HG03457 (cell line): ENCODE measurements around the gene MMP10.

Experiments used
- ATAC-seq: cut with Tn5 transposase; IDR thresholded peaks from one replicate; pipeline ENCODE4 v1.9.1; 2021; ENCODE audit warnings: moderate number of reproducible peaks; ENCODE audit not compliant: unreplicated experiment

MMP10 gene

DNA sequence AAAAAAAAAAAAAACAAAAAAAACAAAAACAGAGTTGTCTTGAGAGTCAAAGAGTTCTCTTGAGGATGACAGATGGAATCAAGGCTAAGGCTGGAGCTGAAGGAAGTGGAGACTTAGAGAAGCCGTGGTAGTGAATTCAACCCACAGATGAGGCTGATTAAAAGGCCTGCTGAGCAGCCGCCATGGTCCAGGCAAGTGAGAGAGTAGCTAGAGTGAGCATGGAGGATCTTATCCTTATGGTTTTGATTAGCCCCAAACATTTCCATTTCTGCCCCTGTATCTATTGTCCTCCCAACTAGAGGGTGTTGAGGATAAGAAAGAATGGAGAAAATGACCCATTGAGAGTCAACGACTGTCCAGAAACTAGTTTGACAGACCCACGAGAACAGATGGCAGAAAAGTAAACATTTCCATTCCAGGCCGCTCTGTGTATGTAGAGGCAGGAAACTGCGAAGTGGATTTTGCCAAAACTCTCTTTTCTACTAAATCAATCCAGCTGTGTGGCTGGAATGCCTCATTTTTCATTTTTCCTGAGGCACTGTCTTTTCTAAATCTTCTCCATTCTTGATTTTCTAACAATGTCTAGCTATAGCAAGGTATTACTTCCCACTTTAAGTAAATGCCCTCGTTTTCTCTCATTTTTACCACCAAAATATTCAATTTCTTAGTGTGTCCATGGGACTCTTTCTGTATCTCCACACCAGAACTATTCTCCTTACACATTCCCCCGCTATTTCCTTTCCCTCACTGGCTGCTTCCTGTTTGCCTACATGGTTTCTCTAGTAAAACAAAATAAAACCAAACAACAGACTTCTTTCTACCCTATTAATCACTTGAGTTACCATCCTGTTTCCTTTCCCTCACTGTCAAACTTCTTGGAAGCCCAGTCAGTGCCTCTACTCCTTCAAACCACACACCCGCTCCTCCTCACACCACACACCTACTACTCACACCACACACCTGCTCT, 50.3 kb downstream of the MMP10 start:
- no peak for ATAC-seq

DNA sequence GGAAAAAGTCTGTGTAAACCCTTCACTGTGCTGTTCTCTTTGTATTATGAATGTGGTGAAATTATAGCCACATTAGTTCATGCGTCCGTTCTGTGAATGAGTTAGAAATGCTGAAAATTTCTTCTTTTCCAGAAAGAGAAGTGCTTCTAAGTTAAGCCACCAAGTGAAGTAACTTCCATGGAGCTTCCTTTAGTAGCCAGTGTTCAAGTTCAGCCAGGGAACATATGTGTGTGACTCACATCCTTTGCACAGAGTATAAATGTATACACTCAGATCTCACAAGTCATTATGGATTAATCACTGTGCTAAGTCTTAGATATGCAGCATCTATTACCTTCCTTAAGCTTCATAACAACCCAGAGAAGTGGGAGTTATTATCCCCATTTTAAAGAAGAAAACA, 52.5 kb downstream of the MMP10 start:
- ATAC-seq = no peak

DNA sequence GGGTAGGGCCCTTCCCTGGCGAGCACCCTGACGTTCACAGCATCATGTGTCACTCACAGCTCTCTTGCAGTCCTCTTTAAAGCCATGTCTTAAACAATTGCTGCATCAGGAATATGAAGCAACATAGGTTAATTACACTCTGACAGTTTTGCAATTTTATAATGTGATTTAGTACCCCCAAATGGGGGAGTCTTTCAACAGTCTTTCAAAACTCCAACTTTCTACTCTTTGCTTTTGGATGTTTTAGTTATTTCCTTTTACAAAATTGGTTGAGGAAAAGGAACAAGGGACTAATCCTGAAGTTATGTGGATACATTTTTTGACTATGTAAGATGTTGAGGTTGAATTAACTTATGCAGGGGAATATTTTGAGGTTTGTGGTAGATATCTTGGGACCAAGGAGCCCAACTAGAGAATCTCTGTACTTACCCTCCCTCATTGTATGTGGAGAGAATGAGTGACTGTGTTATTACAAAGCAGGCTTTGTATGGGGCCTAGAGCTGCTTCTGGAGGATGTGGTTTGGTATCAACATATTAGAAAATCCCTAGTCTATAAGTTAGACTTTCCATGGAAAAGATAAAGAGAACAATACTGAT, 55.4 kb downstream of the MMP10 start, which contains the start of gene MMP8:
MMP8 (minus strand) TSS at position 51 of the 597 bp plus-strand sequence. CDS start 99 bp downstream, outside the sequence.
- ATAC-seq = no peak

DNA sequence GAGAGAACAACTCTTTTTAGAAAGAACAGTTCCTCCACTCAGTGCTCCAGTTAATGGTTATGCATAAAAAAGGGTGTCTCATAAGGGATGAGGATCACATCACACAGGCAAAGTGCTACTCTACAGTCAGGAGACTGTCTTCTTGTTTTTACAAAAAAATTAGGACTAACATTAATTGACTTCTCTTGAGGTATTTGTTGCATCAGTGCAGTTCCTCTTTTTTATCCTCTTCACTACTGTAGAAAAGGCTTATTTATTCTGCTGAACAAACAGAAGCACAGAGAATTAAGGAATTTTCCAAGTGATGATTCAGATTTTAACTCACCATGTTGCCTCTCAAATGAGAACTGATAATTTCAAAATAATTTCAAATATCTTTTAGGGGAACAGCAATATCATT, 57.6 kb downstream of the MMP10 start:
- ATAC-seq = no peak
